ENCODE data around the gene FBLN1.

The FBLN1 gene

GRCh38 chr22:45515676-45516075 is 13.0 kb downstream of the FBLN1 start:
- no peak for TF ChIP-seq CTCF (IDR thresholded peaks at IDR 0.05; ENCODE audit: low read depth, low read length)
- DNase-seq (ENCODE audit: extremely low read depth, low read depth): no peak

GRCh38 chr22:45516163-45516562 is 13.5 kb downstream of the FBLN1 start:
- TF ChIP-seq CTCF (IDR thresholded peaks at IDR 0.05; ENCODE audit: low read depth, low read length): no peak
- no peak for DNase-seq (ENCODE audit: extremely low read depth, low read depth)

GRCh38 chr22:45516923-45517675 is 14.4 kb downstream of the FBLN1 start:
- no peak for DNase-seq (ENCODE audit: extremely low read depth, low read depth)

GRCh38 chr22:45518136-45518535 is 15.5 kb downstream of the FBLN1 start:
- TF ChIP-seq CTCF (IDR thresholded peaks at IDR 0.05; ENCODE audit: low read depth, low read length): no peak
- no peak for DNase-seq (ENCODE audit: extremely low read depth, low read depth)

More at GRCh38 chr22:45516923-45517675, 14.4 kb downstream of the FBLN1 start:
- TF ChIP-seq CTCF (IDR thresholded peaks at IDR 0.05; ENCODE audit: low read depth, low read length): no peak

GRCh38 chr22:45518580-45518991 is 15.9 kb downstream of the FBLN1 start:
- TF ChIP-seq CTCF (IDR thresholded peaks at IDR 0.05; ENCODE audit: low read depth, low read length): no peak
- DNase-seq (ENCODE audit: extremely low read depth, low read depth): no peak

- no peak for DNase-seq (ENCODE audit: extremely low read depth, low read depth)
- TF ChIP-seq CTCF (IDR thresholded peaks at IDR 0.05; ENCODE audit: low read depth, low read length): no peak
Measured at GRCh38 chr22:45521178-45521577, 18.5 kb downstream of the FBLN1 start.

GRCh38 chr22:45522462-45522861 is 19.8 kb downstream of the FBLN1 start:
- no peak for TF ChIP-seq CTCF (IDR thresholded peaks at IDR 0.05; ENCODE audit: low read depth, low read length)
- no peak for DNase-seq (ENCODE audit: extremely low read depth, low read depth)
